NB4 (cell line): Measurements from ENCODE around the gene UGT1A6.

ENCODE experiments used
- DNase-seq: peaks from one replicate; pipeline ENCODE4 v3.0.0; 2010; ENCODE audit warnings: low read depth
- H3K4me3 ChIP-seq: one replicate; pipeline ENCODE4 v1.5.1; 2011; ENCODE audit warnings: mild to moderate bottlenecking, low read depth, low read length, moderate library complexity
- CTCF ChIP-seq: IDR thresholded peaks from one replicate; pipeline ENCODE4 v1.5.1; 2012; ENCODE audit warnings: low read depth, low read length
- MYC ChIP-seq: IDR thresholded peaks from 2 replicates; pipeline ENCODE4 v1.6.1; 2011; ENCODE audit warnings: low read depth, low read length
- POLR2A ChIP-seq: IDR thresholded peaks from 2 replicates; pipeline ENCODE4 v1.6.1; 2011; ENCODE audit warnings: mild to moderate bottlenecking; ENCODE audit not compliant: insufficient read length; ENCODE audit errors: extremely low read depth
- TF ChIP-seq, protein P1 (sequence below): IDR thresholded peaks from 2 replicates; pipeline ENCODE4 v1.6.1; 2011; ENCODE audit warnings: low read depth, low read length

UGT1A6 gene

DNA sequence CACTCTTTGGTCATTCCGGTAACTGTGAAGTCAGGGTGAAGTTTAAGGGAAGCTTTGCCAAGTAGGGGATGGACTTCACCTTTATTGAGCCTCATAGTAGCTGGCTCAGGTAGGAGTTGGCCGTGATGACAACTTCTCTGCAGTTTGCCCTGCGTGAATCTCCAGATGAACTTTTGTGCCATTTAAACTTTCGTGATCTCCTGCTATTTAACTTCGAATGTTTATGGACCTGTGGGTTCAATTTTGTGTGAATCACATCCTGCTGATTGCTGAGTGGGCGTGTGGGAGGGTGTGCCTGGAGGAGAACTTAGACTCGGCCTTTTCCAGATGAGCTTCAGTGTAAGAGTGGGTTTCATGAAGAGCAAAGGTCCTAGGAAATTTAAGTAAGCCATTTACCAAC, 71.6 kb downstream of the UGT1A6 start:
- H3K4me3 ChIP-seq: no peak overlapping the region
- peak; percentile 27 for DNase-seq
- no peak for TF ChIP-seq POLR2A
- no peak for TF ChIP-seq MYC
- no peak for TF ChIP-seq CTCF

DNA sequence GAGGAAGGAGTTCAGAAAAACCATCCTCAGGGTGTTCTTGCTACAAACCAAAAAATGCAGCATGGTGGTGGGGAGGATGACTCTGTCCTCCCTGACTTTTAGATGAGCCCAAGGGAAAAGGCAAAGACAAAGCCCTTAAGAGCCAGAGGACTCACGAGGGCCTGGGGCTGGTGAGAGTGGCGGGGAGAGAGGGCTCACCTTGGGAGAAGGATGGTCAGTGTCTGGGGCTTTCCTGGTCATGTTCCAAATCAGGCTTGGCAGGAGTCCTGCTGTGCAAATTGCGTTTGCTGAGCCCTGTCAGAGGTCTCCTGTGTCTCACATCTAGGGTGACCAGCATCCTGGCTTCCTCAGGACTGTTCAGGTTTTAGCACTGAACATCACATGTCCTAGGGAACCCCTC, 72.1 kb downstream of the UGT1A6 start:
- no peak for TF ChIP-seq MYC
- H3K4me3 ChIP-seq: no peak overlapping the region
- DNase-seq: no peak

DNA sequence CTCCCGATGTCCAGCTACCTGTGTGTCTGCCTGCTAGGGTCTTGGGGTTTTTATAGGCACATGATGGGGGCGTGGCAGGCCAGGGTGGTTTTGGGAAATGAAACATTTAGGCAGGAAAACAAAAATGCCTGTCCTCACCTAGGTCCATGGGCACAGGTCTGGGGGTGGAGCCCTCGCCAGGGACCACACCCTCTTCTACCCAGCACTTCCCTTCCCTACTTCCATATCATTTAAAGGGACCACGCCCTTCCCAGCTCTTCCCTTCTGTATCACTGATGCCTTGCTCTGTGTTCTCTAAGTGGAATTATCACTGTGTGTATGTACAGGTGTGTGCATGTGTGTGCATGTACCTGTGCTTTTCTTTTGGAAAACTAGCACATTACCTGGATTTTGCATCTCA, 73.7 kb downstream of the UGT1A6 start:
- TF ChIP-seq MYC (no peak), POLR2A (no peak), CTCF (no peak)
- TF ChIP-seq, protein P1, sequence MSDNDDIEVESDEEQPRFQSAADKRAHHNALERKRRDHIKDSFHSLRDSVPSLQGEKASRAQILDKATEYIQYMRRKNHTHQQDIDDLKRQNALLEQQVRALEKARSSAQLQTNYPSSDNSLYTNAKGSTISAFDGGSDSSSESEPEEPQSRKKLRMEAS: no peak
- H3K4me3 ChIP-seq: no peak overlapping the region
- DNase-seq: no peak

GRCh38 chr2:233768076-233768475, 75.4 kb downstream of the UGT1A6 start:
- TF ChIP-seq MYC: no peak
- H3K4me3 ChIP-seq: no peak overlapping the region
- DNase-seq: no peak

DNA sequence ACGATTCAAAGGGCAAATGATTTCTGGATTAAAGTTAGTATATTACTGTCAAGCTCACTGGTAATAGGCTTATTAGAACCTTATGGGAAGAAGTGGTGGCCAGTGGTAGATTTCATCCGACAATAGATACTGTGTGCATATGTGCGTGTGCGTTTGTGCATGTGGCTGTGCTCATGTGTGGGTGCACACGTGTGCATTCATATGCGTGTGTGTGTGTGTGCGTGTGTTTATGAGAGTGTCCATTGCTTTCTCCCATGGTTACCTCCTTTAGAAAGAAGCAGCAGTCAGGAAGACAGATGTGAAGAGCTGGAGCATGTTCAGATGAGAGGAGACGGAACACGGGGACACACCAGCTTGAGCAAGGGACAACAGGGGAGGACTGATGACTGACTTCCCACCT, 76.6 kb downstream of the UGT1A6 start:
- no peak for TF ChIP-seq CTCF
- no peak for DNase-seq

DNA sequence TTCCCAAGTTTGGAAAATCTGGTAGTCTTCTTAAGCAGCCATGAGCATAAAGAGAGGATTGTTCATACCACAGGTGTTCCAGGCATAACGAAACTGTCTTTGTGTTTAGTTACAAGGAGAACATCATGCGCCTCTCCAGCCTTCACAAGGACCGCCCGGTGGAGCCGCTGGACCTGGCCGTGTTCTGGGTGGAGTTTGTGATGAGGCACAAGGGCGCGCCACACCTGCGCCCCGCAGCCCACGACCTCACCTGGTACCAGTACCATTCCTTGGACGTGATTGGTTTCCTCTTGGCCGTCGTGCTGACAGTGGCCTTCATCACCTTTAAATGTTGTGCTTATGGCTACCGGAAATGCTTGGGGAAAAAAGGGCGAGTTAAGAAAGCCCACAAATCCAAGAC, 79.5 kb downstream of the UGT1A6 start:
- TF ChIP-seq, protein P1: no peak
- TF ChIP-seq CTCF (no peak), MYC (no peak), POLR2A (no peak)
- no peak overlapping the region for H3K4me3 ChIP-seq
- DNase-seq: no peak

More for the DNA sequence above, 76.6 kb downstream of the UGT1A6 start:
- H3K4me3 ChIP-seq: no peak overlapping the region

DNA sequence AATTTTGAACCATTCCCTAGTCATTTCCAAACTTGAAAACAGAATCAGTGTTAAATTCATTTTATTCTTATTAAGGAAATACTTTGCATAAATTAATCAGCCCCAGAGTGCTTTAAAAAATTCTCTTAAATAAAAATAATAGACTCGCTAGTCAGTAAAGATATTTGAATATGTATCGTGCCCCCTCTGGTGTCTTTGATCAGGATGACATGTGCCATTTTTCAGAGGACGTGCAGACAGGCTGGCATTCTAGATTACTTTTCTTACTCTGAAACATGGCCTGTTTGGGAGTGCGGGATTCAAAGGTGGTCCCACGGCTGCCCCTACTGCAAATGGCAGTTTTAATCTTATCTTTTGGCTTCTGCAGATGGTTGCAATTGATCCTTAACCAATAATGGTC, 79.9 kb downstream of the UGT1A6 start:
- DNase-seq: no peak
- TF ChIP-seq POLR2A (no peak), MYC (no peak), CTCF (no peak)
- TF ChIP-seq, protein P1: no peak
- no peak overlapping the region for H3K4me3 ChIP-seq
